SK-N-SH treated with all-trans-retinoic acid at 6 μM for 48 hours (cell line): Measurements from ENCODE around the gene MEIKIN.

Experiments
- ATAC-seq: fragments of 200-7000 bp; cut with Tn5 transposase; 3 replicates; pipeline ENCODE4 v1.9.1; 2020; ENCODE audit warnings: mild to moderate bottlenecking, moderate library complexity
- ARNTL ChIP-seq: fragments of 450-650 bp; formaldehyde crosslinking; IDR thresholded peaks from 2 replicates; pipeline ENCODE4 v1.5.0; 2020; ENCODE audit warnings: low read depth, mild to moderate bottlenecking, moderate library complexity, borderline replicate concordance
- BACH2 ChIP-seq: fragments of 250-450 bp; sonication (Bioruptor Pico); IDR thresholded peaks from 2 replicates; pipeline ENCODE4 v1.9.0; 2021; ENCODE audit warnings: mild to moderate bottlenecking, borderline replicate concordance
- CSDC2 ChIP-seq: fragments of 250-450 bp; sonication (Bioruptor Pico); IDR thresholded peaks from 2 replicates; pipeline ENCODE4 v1.5.0; 2020; ENCODE audit warnings: mild to moderate bottlenecking, moderate library complexity
- ESRRG ChIP-seq: fragments of 250-450 bp; sonication (Bioruptor Pico); IDR thresholded peaks from 2 replicates; pipeline ENCODE4 v1.6.1; 2021; ENCODE audit warnings: mild to moderate bottlenecking
- GLIS3 ChIP-seq: fragments of 250-450 bp; sonication (Bioruptor Pico); IDR thresholded peaks from 2 replicates; pipeline ENCODE4 v1.5.0; 2020; ENCODE audit warnings: mild to moderate bottlenecking, moderate library complexity
- ISL1 ChIP-seq: fragments of 250-450 bp; sonication (Bioruptor Pico); IDR thresholded peaks from 2 replicates; pipeline ENCODE4 v2.1.2; 2022; ENCODE audit warnings: mild to moderate bottlenecking, moderate library complexity
- OSR1 ChIP-seq: fragments of 250-450 bp; sonication (Bioruptor Pico); IDR thresholded peaks from 2 replicates; pipeline ENCODE4 v1.8.0; 2022; ENCODE audit warnings: moderate library complexity, mild to moderate bottlenecking, inconsistent platforms
- PATZ1 ChIP-seq: fragments of 250-450 bp; sonication (Bioruptor Pico); IDR thresholded peaks from 2 replicates; pipeline ENCODE4 v1.8.0; 2020; ENCODE audit warnings: mild to moderate bottlenecking, moderate library complexity, borderline replicate concordance
- PPARA ChIP-seq: fragments of 250-450 bp; sonication (Bioruptor Pico); IDR thresholded peaks from 2 replicates; pipeline ENCODE4 v1.5.0; 2020; ENCODE audit warnings: mild to moderate bottlenecking, borderline replicate concordance
- RARB ChIP-seq: fragments of 250-450 bp; sonication (Bioruptor Pico); IDR thresholded peaks from 2 replicates; pipeline ENCODE4 v1.8.0; 2021; ENCODE audit warnings: mild to moderate bottlenecking, moderate library complexity
- SNAI2 ChIP-seq: fragments of 250-450 bp; sonication (Bioruptor Pico); IDR thresholded peaks from 2 replicates; pipeline ENCODE4 v1.5.0; 2020; ENCODE audit warnings: mild to moderate bottlenecking, moderate library complexity
- TCF4 ChIP-seq: fragments of 250-450 bp; sonication (Bioruptor Pico); IDR thresholded peaks from 2 replicates; pipeline ENCODE4 v1.8.0; 2021; ENCODE audit warnings: mild to moderate bottlenecking, moderate library complexity, borderline replicate concordance
- ZFP3 ChIP-seq: fragments of 250-450 bp; sonication (Bioruptor Pico); IDR thresholded peaks from 2 replicates; pipeline ENCODE4 v1.5.0; 2020; ENCODE audit warnings: mild to moderate bottlenecking, moderate library complexity
- ZFP30 ChIP-seq: fragments of 450-650 bp; formaldehyde crosslinking; IDR thresholded peaks from 2 replicates; pipeline ENCODE4 v1.5.0; 2022; ENCODE audit warnings: mild to moderate bottlenecking, moderate library complexity
- ZNF565 ChIP-seq: fragments of 450-650 bp; formaldehyde crosslinking; conservative IDR thresholded peaks from 2 replicates; pipeline ENCODE4 v1.5.0; 2020; ENCODE audit warnings: low read depth, mild to moderate bottlenecking, moderate library complexity
- ZNF70 ChIP-seq: fragments of 450-650 bp; formaldehyde crosslinking; IDR thresholded peaks from 2 replicates; pipeline ENCODE4 v1.5.0; 2020; ENCODE audit warnings: mild to moderate bottlenecking, moderate library complexity
- ZNF8 ChIP-seq: fragments of 450-650 bp; formaldehyde crosslinking; IDR thresholded peaks from 2 replicates; pipeline ENCODE4 v1.5.0; 2020; ENCODE audit warnings: mild to moderate bottlenecking, moderate library complexity
- TF ChIP-seq, protein P1 (sequence below): fragments of 250-450 bp; sonication (Bioruptor Pico); IDR thresholded peaks from 2 replicates; pipeline ENCODE4 v1.8.0; 2021; ENCODE audit warnings: low read depth, mild to moderate bottlenecking, moderate library complexity, borderline replicate concordance
- TF ChIP-seq, protein P2 (sequence below): fragments of 250-450 bp; sonication (Bioruptor Pico); IDR thresholded peaks from 2 replicates; pipeline ENCODE4 v1.5.0; 2020; ENCODE audit warnings: mild to moderate bottlenecking, moderate library complexity

Gene MEIKIN

DNA sequence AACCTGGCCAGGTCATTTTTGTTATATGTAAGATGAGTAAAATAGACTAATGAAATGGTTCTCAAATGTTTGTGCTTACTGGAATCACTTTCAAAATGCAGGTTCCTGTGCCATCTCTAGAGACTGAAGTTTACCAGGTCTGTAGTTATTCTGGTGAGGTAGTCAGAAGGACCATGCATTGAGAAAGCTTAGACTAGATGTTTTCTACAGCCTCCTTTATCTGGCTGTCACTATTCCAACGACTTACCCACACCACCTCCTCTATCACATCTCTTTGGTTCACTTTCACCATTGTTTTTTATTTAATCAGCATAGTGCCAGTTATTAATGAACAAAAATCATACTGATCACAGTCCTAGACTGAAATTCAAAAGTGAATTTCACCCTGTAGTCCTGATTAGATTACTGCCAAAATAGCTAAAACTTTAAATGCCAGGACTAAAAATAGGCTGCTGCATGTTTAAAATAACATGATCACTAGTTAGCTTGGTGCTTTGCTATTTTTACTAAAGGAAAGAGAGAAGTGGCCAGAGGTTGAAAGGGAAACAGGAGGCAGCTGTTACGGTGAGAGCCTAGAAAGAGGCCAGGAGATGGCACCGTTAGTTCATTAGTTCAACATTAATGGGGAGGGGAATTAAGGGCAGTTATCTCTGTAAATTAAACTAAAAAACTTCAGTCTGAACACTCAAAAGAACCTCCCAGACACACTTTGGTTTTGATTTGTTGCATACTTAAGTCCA is 134.8 kb downstream of the MEIKIN start (continued):
- TF ChIP-seq PATZ1 (CRISPR knock-in tag) (no peak), ESRRG (CRISPR knock-in tag) (no peak), BACH2 (no peak), ZNF565 (CRISPR knock-in tag) (no peak), ZFP30 (no peak), ZFP3 (CRISPR knock-in tag) (no peak), ARNTL (CRISPR knock-in tag) (no peak), ZNF70 (CRISPR knock-in tag) (no peak), TCF4 (no peak), GLIS3 (CRISPR knock-in tag) (no peak)
- TF ChIP-seq, protein P1, sequence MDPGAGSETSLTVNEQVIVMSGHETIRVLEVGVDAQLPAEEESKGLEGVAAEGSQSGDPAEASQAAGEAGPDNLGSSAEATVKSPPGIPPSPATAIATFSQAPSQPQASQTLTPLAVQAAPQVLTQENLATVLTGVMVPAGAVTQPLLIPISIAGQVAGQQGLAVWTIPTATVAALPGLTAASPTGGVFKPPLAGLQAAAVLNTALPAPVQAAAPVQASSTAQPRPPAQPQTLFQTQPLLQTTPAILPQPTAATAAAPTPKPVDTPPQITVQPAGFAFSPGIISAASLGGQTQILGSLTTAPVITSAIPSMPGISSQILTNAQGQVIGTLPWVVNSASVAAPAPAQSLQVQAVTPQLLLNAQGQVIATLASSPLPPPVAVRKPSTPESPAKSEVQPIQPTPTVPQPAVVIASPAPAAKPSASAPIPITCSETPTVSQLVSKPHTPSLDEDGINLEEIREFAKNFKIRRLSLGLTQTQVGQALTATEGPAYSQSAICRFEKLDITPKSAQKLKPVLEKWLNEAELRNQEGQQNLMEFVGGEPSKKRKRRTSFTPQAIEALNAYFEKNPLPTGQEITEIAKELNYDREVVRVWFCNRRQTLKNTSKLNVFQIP (CRISPR knock-in tag) = no peak

GRCh38 chr5:131796793-131797693 is 148.4 kb downstream of the MEIKIN start, which contains the start of gene FNIP1:
Gene FNIP1 (minus strand): TSS chr5:131797017. CDS start chr5:131796921, 96 bp downstream.
- ATAC-seq = peak; percentile 96
- TF ChIP-seq PATZ1 (CRISPR knock-in tag) = no peak
- no peak for TF ChIP-seq ESRRG (CRISPR knock-in tag)
- 0 out of 2 replicates have a peak, but pooled peaks have one; percentile 75 for TF ChIP-seq CSDC2 (CRISPR knock-in tag)
- no peak for TF ChIP-seq RARB (CRISPR knock-in tag)
- TF ChIP-seq GLIS3 (CRISPR knock-in tag) = 0 out of 2 replicates have a peak, but pooled peaks have one; percentile 25
- no peak for TF ChIP-seq SNAI2 (CRISPR knock-in tag)
- no peak for TF ChIP-seq ZFP3 (CRISPR knock-in tag)
- no peak for TF ChIP-seq TCF4
- TF ChIP-seq, protein P1 (CRISPR knock-in tag) = no peak
- TF ChIP-seq ZNF565 (CRISPR knock-in tag) = no peak

- ATAC-seq = peak; percentile 63
- TF ChIP-seq SNAI2 (CRISPR knock-in tag) (no peak), ISL1 (CRISPR knock-in tag) (no peak)
Observed at GRCh38 chr5:131795879-131796792, 149.3 kb downstream of the MEIKIN start.

DNA sequence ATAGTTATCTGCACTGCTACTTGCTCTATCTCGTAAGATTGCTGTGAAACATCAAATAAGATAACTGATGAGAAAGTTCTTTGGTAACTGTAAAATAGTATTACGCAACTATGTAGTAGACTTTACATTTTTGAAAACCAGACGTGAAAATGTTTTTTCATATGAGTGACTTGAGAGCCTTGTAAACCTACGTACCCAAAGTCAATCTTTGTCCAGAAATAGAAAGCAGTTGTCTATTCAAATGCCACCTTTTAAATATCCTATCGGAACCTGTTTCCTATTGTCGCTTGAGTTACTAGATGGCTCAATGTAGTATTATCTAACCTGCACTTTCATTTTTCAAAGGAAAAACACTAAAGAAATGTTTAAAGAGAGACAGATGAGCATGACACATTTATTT is 150.2 kb downstream of the MEIKIN start:
- ATAC-seq = no peak
- TF ChIP-seq CSDC2 (CRISPR knock-in tag) = no peak
- TF ChIP-seq SNAI2 (CRISPR knock-in tag) = no peak
- TF ChIP-seq ZNF565 (CRISPR knock-in tag) = no peak
- TF ChIP-seq ARNTL (CRISPR knock-in tag) = no peak
- TF ChIP-seq, protein P2, sequence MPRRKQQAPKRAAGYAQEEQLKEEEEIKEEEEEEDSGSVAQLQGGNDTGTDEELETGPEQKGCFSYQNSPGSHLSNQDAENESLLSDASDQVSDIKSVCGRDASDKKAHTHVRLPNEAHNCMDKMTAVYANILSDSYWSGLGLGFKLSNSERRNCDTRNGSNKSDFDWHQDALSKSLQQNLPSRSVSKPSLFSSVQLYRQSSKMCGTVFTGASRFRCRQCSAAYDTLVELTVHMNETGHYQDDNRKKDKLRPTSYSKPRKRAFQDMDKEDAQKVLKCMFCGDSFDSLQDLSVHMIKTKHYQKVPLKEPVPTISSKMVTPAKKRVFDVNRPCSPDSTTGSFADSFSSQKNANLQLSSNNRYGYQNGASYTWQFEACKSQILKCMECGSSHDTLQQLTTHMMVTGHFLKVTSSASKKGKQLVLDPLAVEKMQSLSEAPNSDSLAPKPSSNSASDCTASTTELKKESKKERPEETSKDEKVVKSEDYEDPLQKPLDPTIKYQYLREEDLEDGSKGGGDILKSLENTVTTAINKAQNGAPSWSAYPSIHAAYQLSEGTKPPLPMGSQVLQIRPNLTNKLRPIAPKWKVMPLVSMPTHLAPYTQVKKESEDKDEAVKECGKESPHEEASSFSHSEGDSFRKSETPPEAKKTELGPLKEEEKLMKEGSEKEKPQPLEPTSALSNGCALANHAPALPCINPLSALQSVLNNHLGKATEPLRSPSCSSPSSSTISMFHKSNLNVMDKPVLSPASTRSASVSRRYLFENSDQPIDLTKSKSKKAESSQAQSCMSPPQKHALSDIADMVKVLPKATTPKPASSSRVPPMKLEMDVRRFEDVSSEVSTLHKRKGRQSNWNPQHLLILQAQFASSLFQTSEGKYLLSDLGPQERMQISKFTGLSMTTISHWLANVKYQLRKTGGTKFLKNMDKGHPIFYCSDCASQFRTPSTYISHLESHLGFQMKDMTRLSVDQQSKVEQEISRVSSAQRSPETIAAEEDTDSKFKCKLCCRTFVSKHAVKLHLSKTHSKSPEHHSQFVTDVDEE (CRISPR knock-in tag) = no peak
- no peak for TF ChIP-seq TCF4
- no peak for TF ChIP-seq GLIS3 (CRISPR knock-in tag)
- no peak for TF ChIP-seq OSR1 (CRISPR knock-in tag)
- TF ChIP-seq PPARA (CRISPR knock-in tag) = no peak
- no peak for TF ChIP-seq BACH2
- no peak for TF ChIP-seq ISL1 (CRISPR knock-in tag)
- no peak for TF ChIP-seq ZNF8 (CRISPR knock-in tag)
- TF ChIP-seq ESRRG (CRISPR knock-in tag) = no peak
- TF ChIP-seq ZFP30 = no peak
